HG03066 (cell line): ENCODE data around the gene KATNAL1.

ENCODE experiments used
- ATAC-seq: cut with Tn5 transposase; IDR thresholded peaks from one replicate; pipeline ENCODE4 v1.9.1; 2021; ENCODE audit warnings: low read depth; ENCODE audit not compliant: unreplicated experiment

The KATNAL1 gene

GRCh38 chr13:30333616-30334015, 26.3 kb upstream of the KATNAL1 start:
- no peak for ATAC-seq

- peak; percentile 67 for ATAC-seq
These were observed 25.2 kb upstream of the KATNAL1 start for GRCh38 chr13:30332456-30333143.

GRCh38 chr13:30331331-30331771, 24.0 kb upstream of the KATNAL1 start:
- ATAC-seq, result no peak

- ATAC-seq, result no peak
These were observed 21.7 kb upstream of the KATNAL1 start for GRCh38 chr13:30329009-30329585.

- ATAC-seq, result no peak
These were observed 18.3 kb upstream of the KATNAL1 start for GRCh38 chr13:30325668-30326067.

- no peak for ATAC-seq
These were observed 16.2 kb upstream of the KATNAL1 start for GRCh38 chr13:30323524-30323923.

GRCh38 chr13:30322428-30322827, 15.1 kb upstream of the KATNAL1 start:
- no peak for ATAC-seq

GRCh38 chr13:30321256-30321655, 13.9 kb upstream of the KATNAL1 start:
- ATAC-seq, result no peak

- no peak for ATAC-seq
These were observed 12.3 kb upstream of the KATNAL1 start for GRCh38 chr13:30319655-30320054.

GRCh38 chr13:30319130-30319529, 11.8 kb upstream of the KATNAL1 start:
- ATAC-seq, result no peak

- ATAC-seq, result no peak
These were observed 10.7 kb upstream of the KATNAL1 start for GRCh38 chr13:30318026-30318425.

GRCh38 chr13:30314562-30314961, 7.2 kb upstream of the KATNAL1 start:
- ATAC-seq, result no peak

- ATAC-seq, result no peak
These were observed 6.7 kb upstream of the KATNAL1 start for GRCh38 chr13:30314069-30314468.

GRCh38 chr13:30313311-30313710, 6.0 kb upstream of the KATNAL1 start:
- no peak for ATAC-seq

- no peak for ATAC-seq
These were observed 5.6 kb upstream of the KATNAL1 start for GRCh38 chr13:30312904-30313303.

GRCh38 chr13:30308548-30308947, 1.2 kb upstream of the KATNAL1 start:
- ATAC-seq, result no peak

GRCh38 chr13:30307971-30308290, 580 bp upstream of the KATNAL1 start:
- no peak for ATAC-seq

GRCh38 chr13:30306762-30307193, 573 bp downstream of the KATNAL1 start:
- ATAC-seq, result peak; percentile 85

- ATAC-seq, result no peak
These were observed 1.8 kb downstream of the KATNAL1 start for GRCh38 chr13:30305456-30305970.

GRCh38 chr13:30303269-30303668, 4.1 kb downstream of the KATNAL1 start:
- ATAC-seq, result no peak

- ATAC-seq, result no peak
These were observed 5.5 kb downstream of the KATNAL1 start for GRCh38 chr13:30301827-30302226.

- ATAC-seq, result no peak
These were observed 6.8 kb downstream of the KATNAL1 start for GRCh38 chr13:30300596-30300995.
